Pancreas (tissue), 10 donors: Measurements from ENCODE around the gene CDC42BPA. TPM values are rescaled to one million over a fixed set of nuclear protein-coding genes. Genes with fewer than 3 reads are reported as not detected.

ENCODE experiments used
- ATAC-seq, 4 donors: fragments of 200-7000 bp; cut with Tn5 transposase; one replicate each; pipeline versions ENCODE4 v1.8.0 to v1.9.1; 2020; ENCODE audit warnings: mild to moderate bottlenecking in 4 of 4, moderate library complexity in 4 of 4
- DNase-seq, 6 donors: peaks; one replicate each; pipeline ENCODE4 v3.0.0-alpha.2; 2020
- FAIRE-seq: peaks from 2 replicates; lab custom pipeline; 2012; peaks lifted over from hg19 to GRCh38; lab: Jason Lieb, UNC
- H3K27ac ChIP-seq, 4 donors: fragments of 200-600 bp; sonication (generic); 1 replicate in 3 of 4; 2 replicates in 1 of 4; pipeline versions ENCODE4 v1.5.0 to v1.8.0; 2020
- H3K27me3 ChIP-seq, 4 donors: fragments of 200-600 bp; one replicate each; pipeline ENCODE4 v1.8.0; 2021
- H3K36me3 ChIP-seq, 3 donors: fragments of 200-600 bp; sonication (generic) in 1 of 3; one replicate each; pipeline versions ENCODE4 v1.5.0 to v1.8.0; 2020 to 2021
- H3K4me1 ChIP-seq, 3 donors: fragments of 200-600 bp; one replicate each; pipeline ENCODE4 v1.8.0; 2021
- H3K4me3 ChIP-seq, 4 donors: fragments of 200-600 bp; sonication (generic) in 2 of 4; one replicate each; pipeline versions ENCODE4 v1.5.0 to v1.8.0; 2020 to 2021
- H3K9me3 ChIP-seq, 4 donors: fragments of 200-600 bp; one replicate each; pipeline ENCODE4 v1.8.0; 2021
- WGBS, 2 donors: extraction: QIAGEN DNeasy Blood & Tissue Kit; methylation state at CpG; one replicate each; pipeline ENCODE4 v1.1.7; 2013; 5-methylcytosine and 5-hydroxymethylcytosine counted together
- intact Hi-C, 3 donors: fragments of 100-400 bp; cut with DNase I; formaldehyde crosslinking; loops; one replicate each; pipeline versions ENCODE4 v1.11.1 to v1.14.2; 2022
- polyA plus RNA-seq, 2 donors: library from polyadenylated mRNA; stranded (reverse); fragments of 200-250 nt; gene quantifications; one replicate each; pipeline ENCODE4 v1.2.3, GENCODE V29; 2013
- total RNA-seq, 6 donors: library from RNA; stranded (reverse); fragmentation: NEBNext Ultra II Directional in 4 of 6; extraction: Animal tissue kit (Norgen Biotek cat#: 25700) in 4 of 6; gene quantifications; one replicate each; pipeline versions ENCODE4 v1.2.1 to v1.2.4, GENCODE V29; 2021 to 2023
- TF ChIP-seq, protein P1 (sequence below), 4 donors: fragments of 200-600 bp; sonication (generic) in 3 of 4; IDR thresholded peaks; one replicate each; pipeline versions ENCODE4 v1.5.0 to v1.8.0; 2021; ENCODE audit warnings: antibody characterized with exemption in 4 of 4
- donor health status: healthy with polysubstance abuse.
- donor health status: DM: no; HTN: no; CAD: no; lungs with moderate emphysema.
- donor health status: DM: no; HTN: no; CAD: no.
- donor health status: control.
- donor health status: control.
- donor health status: Bipolar disorder and iron deficiency.
- donor health status: DM: yes; HTN: yes; CAD: no.
- donor health status: DM: no; HTN: no; CAD: no.
- donor health status: DM: no; HTN: no; CAD: no.
- donor health status: DM: yes; HTN: yes; CAD: no.

The CDC42BPA gene
- total and polyA plus RNA-seq, 8 donors: 5.3 to 22.5 (median 16.5) TPM

- TF ChIP-seq, protein P1, sequence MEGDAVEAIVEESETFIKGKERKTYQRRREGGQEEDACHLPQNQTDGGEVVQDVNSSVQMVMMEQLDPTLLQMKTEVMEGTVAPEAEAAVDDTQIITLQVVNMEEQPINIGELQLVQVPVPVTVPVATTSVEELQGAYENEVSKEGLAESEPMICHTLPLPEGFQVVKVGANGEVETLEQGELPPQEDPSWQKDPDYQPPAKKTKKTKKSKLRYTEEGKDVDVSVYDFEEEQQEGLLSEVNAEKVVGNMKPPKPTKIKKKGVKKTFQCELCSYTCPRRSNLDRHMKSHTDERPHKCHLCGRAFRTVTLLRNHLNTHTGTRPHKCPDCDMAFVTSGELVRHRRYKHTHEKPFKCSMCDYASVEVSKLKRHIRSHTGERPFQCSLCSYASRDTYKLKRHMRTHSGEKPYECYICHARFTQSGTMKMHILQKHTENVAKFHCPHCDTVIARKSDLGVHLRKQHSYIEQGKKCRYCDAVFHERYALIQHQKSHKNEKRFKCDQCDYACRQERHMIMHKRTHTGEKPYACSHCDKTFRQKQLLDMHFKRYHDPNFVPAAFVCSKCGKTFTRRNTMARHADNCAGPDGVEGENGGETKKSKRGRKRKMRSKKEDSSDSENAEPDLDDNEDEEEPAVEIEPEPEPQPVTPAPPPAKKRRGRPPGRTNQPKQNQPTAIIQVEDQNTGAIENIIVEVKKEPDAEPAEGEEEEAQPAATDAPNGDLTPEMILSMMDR (IDR thresholded peaks at IDR 0.05): no peak
- H3K9me3 ChIP-seq: no peaks in the 10 kb centered on the region
- no peak for FAIRE-seq
- WGBS, 2 donors: 11 to 13% methylated on average over 4 of the region's 4 CpGs
- H3K27ac ChIP-seq: peak overlapping the region in 3 of 4 donors; percentile 14 to 51 (median 21)
- intact Hi-C loops: no loop called here
- H3K27me3 ChIP-seq: no peaks in the 10 kb centered on the region
- H3K36me3 ChIP-seq: no peaks in the 10 kb centered on the region
- H3K4me3 ChIP-seq: no peak overlapping the region
- H3K4me1 ChIP-seq: peaks cover 16 to 28% (median 27%) of the 10 kb centered on the region in 3 donors
- peak in 1 of 4 donors; percentile 3 for ATAC-seq
- peak in 1 of 6 donors; percentile 24 for DNase-seq
These were observed 2.2 kb upstream of the CDC42BPA start for GRCh38 chr1:227320476-227320875.

- peak in 5 of 6 donors; percentile 37 to 63 (median 47) for DNase-seq
- WGBS, 2 donors: 5 to 6% methylated on average over 30 of the region's 30 CpGs
These were observed 738 bp upstream of the CDC42BPA start for GRCh38 chr1:227318853-227319607.

DNA sequence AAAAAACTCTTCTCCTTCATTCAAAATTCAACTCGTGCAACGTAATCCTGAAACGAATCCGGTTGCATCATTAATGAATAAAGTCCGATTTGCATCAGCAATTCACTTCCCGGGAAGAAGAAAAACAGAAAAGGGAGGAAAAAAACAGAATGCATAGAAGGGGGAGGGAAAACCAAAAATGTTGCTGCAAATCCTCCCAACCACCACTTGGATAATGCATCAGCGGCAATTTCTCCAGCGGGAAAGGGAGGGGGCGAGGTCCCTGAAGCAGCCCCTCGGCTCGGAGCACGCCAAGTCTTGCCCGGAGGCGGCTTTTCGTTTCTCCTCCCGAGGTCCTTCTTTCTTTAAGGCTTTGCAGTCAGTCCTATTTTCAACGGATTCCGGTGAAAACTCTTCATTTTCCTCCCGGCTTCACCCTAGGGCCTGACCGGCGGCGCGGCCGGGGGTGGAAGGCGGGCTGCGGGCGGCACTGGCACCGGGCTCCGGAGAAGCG lies 723 bp downstream of the CDC42BPA start:
- TF ChIP-seq, protein P1 (IDR thresholded peaks at IDR 0.05): no peak
- intact Hi-C loops: no loop called here
- H3K27ac ChIP-seq: peak overlapping the region; percentile 94 to 97 (median 96)
- WGBS, 2 donors: 0% methylated on average over 30 of the region's 30 CpGs
- no peaks in the 10 kb centered on the region for H3K9me3 ChIP-seq
- peak overlapping the region; percentile 67 to 96 (median 86) for H3K4me3 ChIP-seq
- H3K4me1 ChIP-seq: peaks cover 28 to 36% (median 29%) of the 10 kb centered on the region in 3 donors
- no peaks in the 10 kb centered on the region for H3K36me3 ChIP-seq
- peak in 4 of 6 donors; percentile 27 to 55 (median 48) for DNase-seq
- FAIRE-seq: no peak
- ATAC-seq: peak; percentile 19 to 34 (median 28)
- no peaks in the 10 kb centered on the region for H3K27me3 ChIP-seq

More at GRCh38 chr1:227318853-227319607, 738 bp upstream of the CDC42BPA start:
- Histone ChIP-seq H3K27me3 (no peaks in the 10 kb centered on the region), H3K4me3 (peak overlapping the region; percentile 67 to 96 (median 86)), H3K27ac (peak overlapping the region; percentile 94 to 97 (median 96)), H3K36me3 (no peaks in the 10 kb centered on the region), H3K4me1 (peaks cover 23 to 35% (median 30%) of the 10 kb centered on the region in 3 donors), H3K9me3 (no peaks in the 10 kb centered on the region)
- ATAC-seq (peak; percentile 19 to 56 (median 30)), FAIRE-seq (no peak)
- TF ChIP-seq, protein P1 (IDR thresholded peaks at IDR 0.05): no peak
- intact Hi-C loops: no loop called here

- H3K4me1 ChIP-seq: peaks cover 23 to 31% (median 25%) of the 10 kb centered on the region in 3 donors
- H3K9me3 ChIP-seq: no peaks in the 10 kb centered on the region
- ATAC-seq (peak in 1 of 4 donors; percentile 22), DNase-seq (no peak), FAIRE-seq (peak; percentile 74)
- H3K4me3 ChIP-seq: peak overlapping the region; percentile 67 to 96 (median 86)
- intact Hi-C loops: no loop called here
- peak overlapping the region in 3 of 4 donors; percentile 94 to 97 (median 96) for H3K27ac ChIP-seq
- H3K27me3 ChIP-seq: no peaks in the 10 kb centered on the region
- 3 to 4% methylated on average over 6 of the region's 6 CpGs for WGBS, 2 donors
- TF ChIP-seq, protein P1 (IDR thresholded peaks at IDR 0.05): no peak
- H3K36me3 ChIP-seq: no peaks in the 10 kb centered on the region
These were observed 1.3 kb downstream of the CDC42BPA start for GRCh38 chr1:227317011-227317451.
